Right lobe of liver (tissue), 6 donors: ENCODE results near the gene AFF2. TPM values are rescaled to one million over a fixed set of nuclear protein-coding genes. Genes with fewer than 3 reads are reported as not detected.
"Not testable (repeated sequence)": the region's sequence is repeated elsewhere in the genome, so short reads cannot be mapped to it uniquely, and the experiment has no call there.

ENCODE experiments used
- ATAC-seq, 4 donors: fragments of 200-7000 bp; cut with Tn5 transposase; one replicate each; pipeline ENCODE4 v1.9.1; 2020; ENCODE audit warnings: mild to moderate bottlenecking in 4 of 4, moderate library complexity in 4 of 4
- DNase-seq, 3 donors: peaks; one replicate each; pipeline ENCODE4 v3.0.0-alpha.2; 2020
- H3K27ac ChIP-seq, 3 donors: fragments of 200-600 bp; one replicate each; pipeline ENCODE4 v1.8.0; 2022
- H3K27me3 ChIP-seq, 2 donors: fragments of 200-600 bp; one replicate each; pipeline ENCODE4 v1.8.0; 2022
- H3K36me3 ChIP-seq, 4 donors: fragments of 200-600 bp; sonication (generic) in 1 of 4; one replicate each; pipeline versions ENCODE4 v1.5.1 to v1.8.0; 2017 to 2022; ENCODE audit warnings: control low read depth in 1 of 4
- H3K4me1 ChIP-seq, 4 donors: fragments of 200-600 bp; sonication (generic) in 1 of 4; one replicate each; pipeline versions ENCODE4 v1.5.1 to v1.8.0; 2017 to 2022; ENCODE audit warnings: control low read depth in 1 of 4
- H3K4me3 ChIP-seq, 3 donors: fragments of 200-600 bp; one replicate each; pipeline ENCODE4 v1.8.0; 2022
- H3K9me3 ChIP-seq, 4 donors: fragments of 200-600 bp; sonication (generic) in 1 of 4; one replicate each; pipeline versions ENCODE4 v1.5.1 to v1.8.0; 2017 to 2022; ENCODE audit warnings: control low read depth in 1 of 4
- POLR2A ChIP-seq: fragments of 450-650 bp; IDR thresholded peaks from one replicate; pipeline ENCODE4 v1.6.1; 2017; ENCODE audit warnings: antibody characterized with exemption, mild to moderate bottlenecking
- WGBS: methylation state at CpG from one replicate; pipeline ENCODE4 v1.1.6; 2018; ENCODE audit warnings: low coverage, low lambda C conversion rate; ENCODE audit not compliant: insufficient coverage; ENCODE audit errors: missing lambda C conversion rate; 5-methylcytosine and 5-hydroxymethylcytosine counted together
- intact Hi-C, 2 donors: fragments of 100-400 bp; cut with DNase I; formaldehyde crosslinking; loops; one replicate each; pipeline versions ENCODE4 v1.11.2 to v1.14.1; 2022
- total RNA-seq, 6 experiments: library from RNA; depleted of rRNA in 2 of 6; stranded (reverse); fragments of >200 nt in 2 of 6; fragmentation: NEBNext Ultra II Directional in 3 of 6; extraction: Animal tissue kit (Norgen Biotek cat#: 25700) in 3 of 6; gene quantifications; one replicate each; pipeline versions ENCODE4 v1.1.0 to v1.2.4, GENCODE V29; 2016 to 2023
- TF ChIP-seq, protein P1 (sequence below), 4 donors: fragments of 200-600 bp in 3 of 4; fragments of 450-650 bp in 1 of 4; IDR thresholded peaks; one replicate each; pipeline versions ENCODE4 v1.5.1 to v1.8.0; 2016 to 2022; ENCODE audit warnings: antibody characterized with exemption in 4 of 4, mild to moderate bottlenecking in 2 of 4
- donor health status: DM: no; HTN: yes; CAD: no.
- donor health status: DM: no; HTN: no; CAD: no.
- donor health status: DM: no; HTN: no; CAD: no.
- donor health status: DM: no; HTN: yes; CAD: no.
- donor health status: DM: no; HTN: yes; CAD: no.

The AFF2 gene
- total RNA-seq, 6 experiments from 2014 or later, result 0.06 to 1.9 (median 0.15) TPM

DNA sequence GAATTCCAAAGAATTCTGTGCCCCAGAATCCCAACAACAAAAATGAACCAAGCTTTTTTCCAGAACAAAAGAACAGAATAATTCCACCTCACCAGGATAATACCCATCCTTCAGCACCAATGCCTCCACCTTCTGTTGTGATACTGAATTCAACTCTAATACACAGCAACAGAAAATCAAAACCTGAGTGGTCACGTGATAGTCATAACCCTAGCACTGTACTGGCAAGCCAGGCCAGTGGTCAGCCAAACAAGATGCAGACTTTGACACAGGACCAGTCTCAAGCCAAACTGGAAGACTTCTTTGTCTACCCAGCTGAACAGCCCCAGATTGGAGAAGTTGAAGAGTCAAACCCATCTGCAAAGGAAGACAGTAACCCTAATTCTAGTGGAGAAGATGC, 161.6 kb downstream of the AFF2 start:
- no peak for TF ChIP-seq POLR2A
- TF ChIP-seq, protein P1, sequence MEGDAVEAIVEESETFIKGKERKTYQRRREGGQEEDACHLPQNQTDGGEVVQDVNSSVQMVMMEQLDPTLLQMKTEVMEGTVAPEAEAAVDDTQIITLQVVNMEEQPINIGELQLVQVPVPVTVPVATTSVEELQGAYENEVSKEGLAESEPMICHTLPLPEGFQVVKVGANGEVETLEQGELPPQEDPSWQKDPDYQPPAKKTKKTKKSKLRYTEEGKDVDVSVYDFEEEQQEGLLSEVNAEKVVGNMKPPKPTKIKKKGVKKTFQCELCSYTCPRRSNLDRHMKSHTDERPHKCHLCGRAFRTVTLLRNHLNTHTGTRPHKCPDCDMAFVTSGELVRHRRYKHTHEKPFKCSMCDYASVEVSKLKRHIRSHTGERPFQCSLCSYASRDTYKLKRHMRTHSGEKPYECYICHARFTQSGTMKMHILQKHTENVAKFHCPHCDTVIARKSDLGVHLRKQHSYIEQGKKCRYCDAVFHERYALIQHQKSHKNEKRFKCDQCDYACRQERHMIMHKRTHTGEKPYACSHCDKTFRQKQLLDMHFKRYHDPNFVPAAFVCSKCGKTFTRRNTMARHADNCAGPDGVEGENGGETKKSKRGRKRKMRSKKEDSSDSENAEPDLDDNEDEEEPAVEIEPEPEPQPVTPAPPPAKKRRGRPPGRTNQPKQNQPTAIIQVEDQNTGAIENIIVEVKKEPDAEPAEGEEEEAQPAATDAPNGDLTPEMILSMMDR (IDR thresholded peaks at IDR 0.05), result no peak
- Histone ChIP-seq H3K9me3 (no peaks in the 10 kb centered on the region), H3K27ac (no peak overlapping the region), H3K4me1 (no peaks in the 10 kb centered on the region), H3K4me3 (no peak overlapping the region), H3K27me3 (no peaks in the 10 kb centered on the region), H3K36me3 (no peaks in the 10 kb centered on the region)
- DNase-seq (no peak), ATAC-seq (no peak)
- 22% methylated on average over 1 of the region's 1 CpG for WGBS
- intact Hi-C loops, result no loop called here

GRCh38 chrX:148664171-148664570, 163.8 kb downstream of the AFF2 start:
- Histone ChIP-seq H3K36me3 (no peaks in the 10 kb centered on the region), H3K4me3 (no peak overlapping the region), H3K27me3 (no peaks in the 10 kb centered on the region), H3K9me3 (no peaks in the 10 kb centered on the region), H3K4me1 (no peaks in the 10 kb centered on the region), H3K27ac (no peak overlapping the region)
- TF ChIP-seq, protein P1 (IDR thresholded peaks at IDR 0.05), result no peak
- no peak for ATAC-seq
- intact Hi-C loops, result no loop called here
- 80% methylated on average over 1 of the region's 1 CpG for WGBS
- DNase-seq, result no peak

DNA sequence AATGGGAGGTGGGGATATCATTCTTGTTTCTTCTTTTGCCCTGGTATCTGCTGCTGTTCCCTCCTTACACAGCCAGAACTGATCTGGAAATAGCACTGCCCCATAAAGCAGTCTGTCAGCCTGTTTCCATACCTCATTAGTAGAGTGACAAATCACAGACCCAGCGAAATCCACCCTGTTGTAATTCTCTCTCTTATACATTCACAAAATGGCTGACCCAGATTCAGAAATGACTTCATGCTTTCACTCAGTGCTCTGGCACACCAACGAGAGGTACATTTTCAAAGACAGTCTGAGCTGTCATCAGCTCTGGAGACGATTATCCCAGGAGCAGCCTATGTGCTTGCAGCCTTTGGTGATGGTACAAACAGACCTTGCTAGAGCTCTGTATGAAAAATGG, 164.6 kb downstream of the AFF2 start:
- Histone ChIP-seq H3K4me1 (no peaks in the 10 kb centered on the region), H3K36me3 (no peaks in the 10 kb centered on the region), H3K9me3 (no peaks in the 10 kb centered on the region), H3K27me3 (no peaks in the 10 kb centered on the region), H3K27ac (no peak overlapping the region), H3K4me3 (no peak overlapping the region)
- ATAC-seq, result no peak
- intact Hi-C loops, result no loop called here
- WGBS, result 30% methylated on average over 3 of the region's 3 CpGs
- TF ChIP-seq, protein P1 (IDR thresholded peaks at IDR 0.05), result no peak
- TF ChIP-seq POLR2A, result no peak
- DNase-seq, result no peak

DNA sequence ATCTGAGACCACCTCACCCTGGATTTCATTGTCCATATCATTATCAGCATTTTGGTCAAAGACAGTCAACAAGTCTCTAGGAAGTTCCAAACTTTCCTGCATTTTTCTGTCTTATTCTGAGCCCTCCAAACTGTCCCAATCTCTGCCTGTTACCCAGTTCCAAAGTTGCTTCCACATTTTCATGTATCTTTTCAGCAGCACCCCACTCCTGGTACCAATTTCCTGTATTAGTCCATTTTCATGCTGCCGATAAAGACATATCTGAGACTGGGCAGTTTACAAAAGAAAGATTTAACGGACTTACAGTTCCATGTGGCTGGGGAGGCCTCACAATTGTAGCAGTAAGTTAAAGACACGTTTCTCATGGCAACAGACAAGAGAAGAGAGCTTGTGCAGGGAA, 168.8 kb downstream of the AFF2 start:
- H3K4me1 ChIP-seq, H3K9me3 ChIP-seq, H3K27me3 ChIP-seq, H3K27ac ChIP-seq, H3K36me3 ChIP-seq, intact Hi-C loops, DNase-seq, H3K4me3 ChIP-seq, ATAC-seq: not testable (repeated sequence)
- 49% methylated on average over 3 of the region's 3 CpGs for WGBS

DNA sequence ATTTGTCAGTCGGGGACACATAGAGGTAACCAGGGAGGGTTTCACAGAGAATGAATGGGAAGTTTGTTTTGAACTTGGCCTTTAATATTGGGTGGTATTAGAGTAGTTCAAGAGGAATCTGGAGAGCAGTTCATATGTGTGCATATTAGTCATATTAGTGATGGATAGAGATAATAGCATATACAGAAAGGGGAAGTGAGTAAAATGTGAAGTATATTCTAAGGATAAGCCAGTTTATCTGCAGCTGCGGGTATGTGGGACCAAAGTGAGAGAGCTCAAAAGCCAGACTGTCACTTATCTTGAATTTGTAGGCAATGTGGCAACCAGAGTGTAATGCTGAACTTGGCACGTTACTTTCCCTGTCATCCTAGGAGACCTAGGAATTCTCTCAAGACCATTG, 169.9 kb downstream of the AFF2 start:
- WGBS, result 42% methylated on average over 2 of the region's 3 CpGs
- DNase-seq, result no peak
- H3K36me3 ChIP-seq, result no peaks in the 10 kb centered on the region
- no peak overlapping the region for H3K27ac ChIP-seq
- ATAC-seq, result no peak
- no peaks in the 10 kb centered on the region for H3K9me3 ChIP-seq
- TF ChIP-seq, protein P1 (IDR thresholded peaks at IDR 0.05), result no peak
- no peak for TF ChIP-seq POLR2A
- intact Hi-C loops, result no loop called here
- no peaks in the 10 kb centered on the region for H3K4me1 ChIP-seq
- no peak overlapping the region for H3K4me3 ChIP-seq
- no peaks in the 10 kb centered on the region for H3K27me3 ChIP-seq
